Mesendoderm (in vitro differentiated cells): ENCODE measurements around the gene CLRN2.
"Not testable (repeated sequence)": the region's sequence is repeated elsewhere in the genome, so short reads cannot be mapped to it uniquely, and the experiment has no call there.

Source experiments
- DNase-seq: peaks from one replicate; pipeline ENCODE4 v3.0.0; 2013
- H2AK5ac ChIP-seq: 2 replicates; pipeline ENCODE4 v1.6.1; 2013; ENCODE audit warnings: low read length, inconsistent platforms
- H2BK120ac ChIP-seq: 2 replicates; pipeline ENCODE4 v1.6.1; 2013; ENCODE audit warnings: low read depth, mild to moderate bottlenecking, low read length, moderate library complexity, mixed read lengths
- H2BK15ac ChIP-seq: replicated peaks from 2 replicates; pipeline ENCODE4 v1.6.1; 2013; ENCODE audit warnings: low read depth, mild to moderate bottlenecking, moderate library complexity
- H2BK5ac ChIP-seq: 2 replicates; pipeline ENCODE4 v1.6.1; 2013; ENCODE audit warnings: low read length, inconsistent platforms
- H3K18ac ChIP-seq: 2 replicates; pipeline ENCODE4 v1.6.1; 2013; ENCODE audit warnings: mild to moderate bottlenecking, low read length, mixed read lengths
- H3K23ac ChIP-seq: one replicate; pipeline ENCODE4 v1.6.1; 2013; ENCODE audit warnings: low read length
- H3K27ac ChIP-seq: 2 replicates; pipeline ENCODE4 v1.5.1; 2013; ENCODE audit warnings: low read depth, mild to moderate bottlenecking, inconsistent platforms, low read length, moderate library complexity
- H3K27me3 ChIP-seq: 2 replicates; pipeline ENCODE4 v1.6.1; 2013; ENCODE audit warnings: low read length, control low read depth, mild to moderate bottlenecking, inconsistent platforms; ENCODE audit not compliant: insufficient read depth, poor library complexity
- H3K36me3 ChIP-seq: 2 replicates; pipeline ENCODE4 v1.6.1; 2013; ENCODE audit warnings: low read length, inconsistent platforms; ENCODE audit not compliant: control insufficient read depth, insufficient read depth
- H3K4ac ChIP-seq: one replicate; pipeline ENCODE4 v1.6.1; 2013; ENCODE audit warnings: low read depth, mild to moderate bottlenecking, low read length, moderate library complexity
- H3K4me1 ChIP-seq: 2 replicates; pipeline ENCODE4 v1.6.1; 2013; ENCODE audit warnings: low read depth, low read length, inconsistent platforms; ENCODE audit not compliant: control insufficient read depth
- H3K4me2 ChIP-seq: 2 replicates; pipeline ENCODE4 v1.6.1; 2013; ENCODE audit warnings: low read length
- H3K4me3 ChIP-seq: 2 replicates; pipeline ENCODE4 v1.5.1; 2013; ENCODE audit warnings: mild to moderate bottlenecking, low read length
- H3K56ac ChIP-seq: one replicate; pipeline ENCODE4 v1.6.1; 2013; ENCODE audit warnings: low read length
- H3K79me1 ChIP-seq: 2 replicates; pipeline ENCODE4 v1.6.1; 2013; ENCODE audit warnings: low read length, inconsistent platforms
- H3K79me2 ChIP-seq: 2 replicates; pipeline ENCODE4 v1.6.1; 2013; ENCODE audit warnings: mild to moderate bottlenecking, low read length; ENCODE audit not compliant: control insufficient read depth, insufficient read depth
- H3K9ac ChIP-seq: 2 replicates; pipeline ENCODE4 v1.6.1; 2013; ENCODE audit warnings: low read length, inconsistent platforms
- H4K5ac ChIP-seq: one replicate; pipeline ENCODE4 v1.6.1; 2013; ENCODE audit warnings: low read length
- H4K8ac ChIP-seq: one replicate; pipeline ENCODE4 v1.6.1; 2013; ENCODE audit warnings: low read depth, mild to moderate bottlenecking, control low read depth, low read length, moderate library complexity
- WGBS: extraction: QIAGEN DNeasy Blood & Tissue Kit; methylation state at CpG from one replicate; pipeline ENCODE4 v1.1.7; 2013; ENCODE audit warnings: low lambda C conversion rate, missing lambda C conversion rate; ENCODE audit not compliant: insufficient coverage; ENCODE audit errors: extremely low coverage; 5-methylcytosine and 5-hydroxymethylcytosine counted together

Gene CLRN2

GRCh38 chr4:17535906-17536305 is 20.9 kb downstream of the CLRN2 start:
- no peak overlapping the region for H3K4ac ChIP-seq
- no peaks in the 10 kb centered on the region for H3K79me1 ChIP-seq
- no peaks in the 10 kb centered on the region for H3K36me3 ChIP-seq
- H3K23ac ChIP-seq = no peak overlapping the region
- no peak overlapping the region for H3K18ac ChIP-seq
- no peak overlapping the region for H2AK5ac ChIP-seq
- no peaks in the 10 kb centered on the region for H3K4me1 ChIP-seq
- H3K56ac ChIP-seq = no peak overlapping the region
- H3K27me3 ChIP-seq = no peaks in the 10 kb centered on the region
- no peak overlapping the region for H3K9ac ChIP-seq
- no peak overlapping the region for H3K4me2 ChIP-seq
- no peak overlapping the region for H2BK120ac ChIP-seq
- DNase-seq = peak; percentile 23
- no peak overlapping the region for H2BK15ac ChIP-seq
- no peak overlapping the region for H3K4me3 ChIP-seq
- no peak overlapping the region for H3K27ac ChIP-seq
- no CpG with 5 or more reads among the region's 3 CpGs for WGBS
- H3K79me2 ChIP-seq = no peaks in the 10 kb centered on the region
- no peak overlapping the region for H2BK5ac ChIP-seq
- no peak overlapping the region for H4K5ac ChIP-seq
- H4K8ac ChIP-seq = no peak overlapping the region

- H3K4ac ChIP-seq, H2BK15ac ChIP-seq, DNase-seq, H3K4me2 ChIP-seq, H3K27me3 ChIP-seq, H3K36me3 ChIP-seq, H3K18ac ChIP-seq, H2BK120ac ChIP-seq, H3K9ac ChIP-seq, H3K23ac ChIP-seq, H2BK5ac ChIP-seq, H2AK5ac ChIP-seq, H3K56ac ChIP-seq, H3K4me1 ChIP-seq, H3K4me3 ChIP-seq, H4K8ac ChIP-seq, H3K27ac ChIP-seq, H3K79me1 ChIP-seq, H3K79me2 ChIP-seq, H4K5ac ChIP-seq: not testable (repeated sequence)
- no CpG with 5 or more reads among the region's 6 CpGs for WGBS
Measured at GRCh38 chr4:17537060-17537459, 22.1 kb downstream of the CLRN2 start.

- H3K23ac ChIP-seq = no peak overlapping the region
- no peak overlapping the region for H3K4me2 ChIP-seq
- H3K4ac ChIP-seq = no peak overlapping the region
- no peaks in the 10 kb centered on the region for H3K4me1 ChIP-seq
- no peaks in the 10 kb centered on the region for H3K79me1 ChIP-seq
- H2BK15ac ChIP-seq = no peak overlapping the region
- H3K4me3 ChIP-seq = no peak overlapping the region
- no peaks in the 10 kb centered on the region for H3K79me2 ChIP-seq
- H3K18ac ChIP-seq = no peak overlapping the region
- H3K36me3 ChIP-seq = no peaks in the 10 kb centered on the region
- H3K9ac ChIP-seq = no peak overlapping the region
- H3K56ac ChIP-seq = no peak overlapping the region
- no CpG with 5 or more reads among the region's 6 CpGs for WGBS
- H2BK5ac ChIP-seq = no peak overlapping the region
- no peak overlapping the region for H2AK5ac ChIP-seq
- no peak overlapping the region for H4K8ac ChIP-seq
- peak; percentile 89 for DNase-seq
- no peak overlapping the region for H4K5ac ChIP-seq
- H2BK120ac ChIP-seq = no peak overlapping the region
- H3K27me3 ChIP-seq = no peaks in the 10 kb centered on the region
- H3K27ac ChIP-seq = no peak overlapping the region
Measured at GRCh38 chr4:17544205-17544604, 29.2 kb downstream of the CLRN2 start.

GRCh38 chr4:17544831-17545234 is 29.9 kb downstream of the CLRN2 start:
- Histone ChIP-seq H3K56ac (no peak overlapping the region), H3K36me3 (no peaks in the 10 kb centered on the region), H3K4me2 (no peak overlapping the region), H3K4me1 (no peaks in the 10 kb centered on the region), H3K4ac (no peak overlapping the region), H3K79me2 (no peaks in the 10 kb centered on the region), H3K27ac (no peak overlapping the region), H3K9ac (no peak overlapping the region), H2BK15ac (no peak overlapping the region), H2BK120ac (no peak overlapping the region), H4K5ac (no peak overlapping the region), H3K79me1 (no peaks in the 10 kb centered on the region), H4K8ac (no peak overlapping the region), H3K27me3 (no peaks in the 10 kb centered on the region), H2AK5ac (no peak overlapping the region), H3K18ac (no peak overlapping the region), H3K23ac (no peak overlapping the region), H3K4me3 (no peak overlapping the region), H2BK5ac (no peak overlapping the region)
- no CpG with 5 or more reads among the region's 3 CpGs for WGBS
- DNase-seq = no peak

- Histone ChIP-seq H4K5ac (no peak overlapping the region), H4K8ac (no peak overlapping the region), H3K56ac (no peak overlapping the region), H3K79me1 (no peaks in the 10 kb centered on the region), H3K4me2 (no peak overlapping the region), H3K36me3 (no peaks in the 10 kb centered on the region), H3K4me3 (no peak overlapping the region), H3K79me2 (no peaks in the 10 kb centered on the region), H2BK15ac (no peak overlapping the region), H3K9ac (no peak overlapping the region), H3K4me1 (no peaks in the 10 kb centered on the region), H3K23ac (no peak overlapping the region), H2BK5ac (no peak overlapping the region), H2BK120ac (no peak overlapping the region), H2AK5ac (no peak overlapping the region), H3K27me3 (no peaks in the 10 kb centered on the region), H3K4ac (no peak overlapping the region), H3K18ac (no peak overlapping the region), H3K27ac (no peak overlapping the region)
- WGBS = no CpG with 5 or more reads among the region's 11 CpGs
- DNase-seq = no peak
Measured at GRCh38 chr4:17545374-17546140, 30.6 kb downstream of the CLRN2 start.

GRCh38 chr4:17546222-17546621 is 31.3 kb downstream of the CLRN2 start:
- Histone ChIP-seq H2BK5ac (no peak overlapping the region), H2BK120ac (no peak overlapping the region), H3K27ac (no peak overlapping the region), H3K18ac (no peak overlapping the region), H3K56ac (no peak overlapping the region), H3K23ac (peak overlapping the region; percentile 74), H3K27me3 (no peaks in the 10 kb centered on the region), H4K5ac (no peak overlapping the region), H4K8ac (no peak overlapping the region), H3K36me3 (no peaks in the 10 kb centered on the region), H2BK15ac (no peak overlapping the region), H2AK5ac (no peak overlapping the region), H3K9ac (no peak overlapping the region), H3K79me1 (no peaks in the 10 kb centered on the region), H3K4ac (no peak overlapping the region), H3K79me2 (no peaks in the 10 kb centered on the region), H3K4me2 (no peak overlapping the region), H3K4me1 (no peaks in the 10 kb centered on the region), H3K4me3 (no peak overlapping the region)
- no peak for DNase-seq
- no CpG with 5 or more reads among the region's 10 CpGs for WGBS
